Activated T-cell treated with anti-CD3 and anti-CD28 coated beads, Interleukin-2, amount 50 U/mL, for 48 hours (primary cell): ENCODE results near the gene COQ8A.

Experiments used
- DNase-seq, 2 experiments: peaks; one replicate each; pipeline ENCODE4 v3.0.0-alpha.2; 2020

COQ8A gene

DNA sequence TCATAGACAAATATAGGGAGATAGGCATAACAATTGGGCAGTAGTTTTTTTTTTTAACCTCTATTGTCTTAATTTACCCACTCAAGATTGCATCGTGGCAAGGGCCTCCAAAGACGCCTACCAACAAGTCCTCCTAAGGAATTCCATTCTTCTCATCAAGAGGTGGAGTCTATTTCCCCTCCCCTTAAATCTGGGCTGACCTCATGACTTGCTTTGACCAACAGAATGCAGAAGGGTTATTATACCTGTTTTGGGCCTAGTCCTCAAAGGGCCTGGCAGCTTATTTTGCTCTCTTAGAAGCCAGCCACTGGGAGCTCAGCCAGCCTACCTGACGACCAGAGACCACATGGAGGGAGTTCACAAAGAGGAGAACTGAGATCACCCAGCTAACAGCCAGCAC is 92.3 kb downstream of the COQ8A start:
- no peak for DNase-seq

DNA sequence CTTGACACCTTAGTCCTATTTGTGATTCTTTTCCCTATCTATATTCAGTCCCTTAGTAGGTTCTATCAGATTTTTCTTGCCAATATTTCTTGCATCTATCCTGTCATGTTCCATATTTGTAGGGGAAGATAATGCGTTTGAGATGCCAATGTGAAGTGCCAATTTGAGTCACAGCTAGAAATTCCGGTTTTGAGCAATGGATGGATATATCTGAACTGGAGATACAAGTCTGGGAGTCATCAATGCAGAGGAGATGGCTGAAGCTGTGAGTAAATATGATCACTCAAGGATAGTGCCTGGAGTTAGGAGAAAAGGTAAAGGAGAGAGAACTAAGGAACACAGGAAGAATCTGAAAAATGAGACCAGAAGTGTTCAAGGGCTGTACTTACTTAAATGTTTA is 93.8 kb downstream of the COQ8A start:
- DNase-seq = no peak

DNA sequence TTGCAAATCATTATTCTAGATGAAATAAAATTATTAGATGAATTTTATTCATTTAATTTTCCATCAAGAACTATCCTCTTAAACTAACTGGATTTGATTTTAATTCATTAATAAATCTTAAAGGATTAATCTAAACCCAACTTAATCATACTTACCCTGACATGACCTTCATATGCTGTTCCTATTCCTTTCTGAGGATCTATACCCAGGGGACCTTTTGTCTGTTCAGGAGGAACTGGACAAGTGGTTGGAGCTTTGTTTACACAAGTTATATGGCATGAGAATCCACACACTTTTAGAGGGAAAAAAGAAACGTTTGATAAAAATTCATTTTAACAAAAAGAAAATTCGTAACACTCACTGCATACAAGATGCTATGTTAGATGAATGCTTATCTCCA is 95.2 kb downstream of the COQ8A start:
- no peak for DNase-seq

DNA sequence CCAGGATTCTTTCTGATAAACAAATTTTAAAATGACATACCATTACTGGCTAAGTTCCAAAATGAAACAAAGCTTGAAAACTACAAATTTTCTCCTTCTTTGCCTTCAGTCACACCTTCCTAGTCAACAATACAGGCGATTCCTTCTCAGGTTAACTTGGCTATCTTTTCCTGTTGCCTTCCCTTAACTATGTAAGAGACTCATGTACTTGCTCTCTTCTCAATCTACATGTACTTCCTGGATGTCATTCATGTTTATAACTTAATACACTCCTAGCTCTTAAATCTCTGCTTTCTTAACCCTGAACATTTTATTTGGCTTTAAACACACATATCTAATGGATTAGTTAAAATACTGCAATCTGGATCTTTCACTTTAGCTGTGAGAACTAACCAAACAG is 97.0 kb downstream of the COQ8A start:
- no peak for DNase-seq
